OCI-LY1 (cell line): Measurements from ENCODE around the gene ENDOD1.

ENCODE experiments used
- H2AFZ ChIP-seq: fragments of 200-600 bp; sonication (generic), shearing (Covaris generic); 2 replicates; pipeline ENCODE4 v1.6.0; 2014; ENCODE audit warnings: antibody characterized with exemption, mild to moderate bottlenecking, low read length
- H3F3A ChIP-seq: fragments of 200-600 bp; sonication (generic), shearing (Covaris generic); 2 replicates; pipeline ENCODE4 v1.6.0; 2014; ENCODE audit warnings: mild to moderate bottlenecking, antibody characterized with exemption, low read length, moderate library complexity; ENCODE audit not compliant: insufficient read depth
- H3K27ac ChIP-seq: fragments of 200-600 bp; sonication (generic); 2 replicates; pipeline ENCODE4 v1.5.1; 2014; ENCODE audit warnings: low read length, mixed run types, mild to moderate bottlenecking, low read depth; ENCODE audit not compliant: poor library complexity, severe bottlenecking
- H3K27me3 ChIP-seq: fragments of 200-600 bp; sonication (generic); 2 replicates; pipeline ENCODE4 v1.6.0; 2014; ENCODE audit warnings: antibody characterized with exemption, mild to moderate bottlenecking, low read length, moderate library complexity; ENCODE audit not compliant: insufficient read depth
- H3K36me3 ChIP-seq: fragments of 200-600 bp; sonication (generic); 2 replicates; pipeline ENCODE4 v1.6.1; 2014; ENCODE audit warnings: mild to moderate bottlenecking, antibody characterized with exemption, low read length, moderate library complexity, mixed read lengths; ENCODE audit not compliant: insufficient read depth
- H3K4me1 ChIP-seq: fragments of 200-600 bp; sonication (generic); 2 replicates; pipeline ENCODE4 v1.5.1; 2014; ENCODE audit warnings: mild to moderate bottlenecking, low read length, moderate library complexity; ENCODE audit not compliant: insufficient read depth, severe bottlenecking
- H3K4me2 ChIP-seq: fragments of 200-600 bp; sonication (generic), shearing (Covaris generic); 2 replicates; pipeline ENCODE4 v1.6.1; 2014; ENCODE audit warnings: low read length
- H3K4me3 ChIP-seq: fragments of 200-600 bp; sonication (generic); 2 replicates; pipeline ENCODE4 v1.5.1; 2014; ENCODE audit warnings: low read length, low read depth, mild to moderate bottlenecking, mixed read lengths; ENCODE audit not compliant: poor library complexity, severe bottlenecking
- H3K79me2 ChIP-seq: fragments of 200-600 bp; shearing (Covaris generic); 2 replicates; pipeline ENCODE4 v1.6.1; 2016; ENCODE audit warnings: mixed run types, low read length, mixed read lengths; ENCODE audit not compliant: insufficient read depth
- H3K9ac ChIP-seq: fragments of 200-600 bp; sonication (generic), shearing (Covaris generic); 2 replicates; pipeline ENCODE4 v1.6.1; 2014; ENCODE audit warnings: mild to moderate bottlenecking, low read length, mixed read lengths
- H3K9me2 ChIP-seq: fragments of 200-600 bp; sonication (generic), shearing (Covaris generic); 2 replicates; pipeline ENCODE4 v1.6.1; 2014; ENCODE audit warnings: low read depth, mild to moderate bottlenecking, low read length, mixed read lengths
- H3K9me3 ChIP-seq: fragments of 200-600 bp; shearing (Covaris generic); 2 replicates; pipeline ENCODE4 v1.6.1; 2014; ENCODE audit warnings: low read length, mixed read lengths
- H4K20me1 ChIP-seq: fragments of 200-600 bp; sonication (generic), shearing (Covaris generic); 2 replicates; pipeline ENCODE4 v1.6.0; 2016; ENCODE audit warnings: mild to moderate bottlenecking, low read length; ENCODE audit not compliant: insufficient read depth
- CTCF ChIP-seq: fragments of 200-600 bp; sonication (generic), shearing (Covaris generic); IDR thresholded peaks from 2 replicates; pipeline ENCODE4 v1.5.1; 2017; ENCODE audit warnings: mild to moderate bottlenecking, antibody characterized with exemption, low read length, moderate library complexity, mixed read lengths
- EZH2 ChIP-seq: fragments of 200-600 bp; sonication (generic), shearing (Covaris generic); IDR thresholded peaks from 2 replicates; pipeline ENCODE4 v1.8.0; 2017; ENCODE audit warnings: borderline replicate concordance, mixed run types, mild to moderate bottlenecking, antibody characterized with exemption, low read length, moderate library complexity, mixed read lengths

Gene ENDOD1

GRCh38 chr11:95086836-95087570 lies 2.6 kb upstream of the ENDOD1 start:
- no peak overlapping the region for H3K4me2 ChIP-seq
- no peaks in the 10 kb centered on the region for H3K27me3 ChIP-seq
- peaks cover 13% of the 10 kb centered on the region for H3K4me1 ChIP-seq
- no peak overlapping the region for H3K9ac ChIP-seq
- H3K36me3 ChIP-seq, result no peaks in the 10 kb centered on the region
- no peaks in the 10 kb centered on the region for H3K9me3 ChIP-seq
- no peaks in the 10 kb centered on the region for H3K9me2 ChIP-seq
- no peaks in the 10 kb centered on the region for H3F3A ChIP-seq
- H3K79me2 ChIP-seq, result no peaks in the 10 kb centered on the region
- no peaks in the 10 kb centered on the region for H4K20me1 ChIP-seq
- no peak for TF ChIP-seq EZH2
- H3K4me3 ChIP-seq, result no peak overlapping the region
- H2AFZ ChIP-seq, result no peak overlapping the region
- H3K27ac ChIP-seq, result no peak overlapping the region

GRCh38 chr11:95088946-95089619 lies 563 bp upstream of the ENDOD1 start:
- Histone ChIP-seq H2AFZ (peak overlapping the region; percentile 94), H4K20me1 (no peaks in the 10 kb centered on the region), H3K9ac (peak overlapping the region; percentile 62), H3K4me1 (peaks cover 13% of the 10 kb centered on the region), H3F3A (no peaks in the 10 kb centered on the region), H3K4me2 (peak overlapping the region; percentile 65), H3K9me3 (no peaks in the 10 kb centered on the region), H3K36me3 (no peaks in the 10 kb centered on the region), H3K27me3 (no peaks in the 10 kb centered on the region), H3K79me2 (no peaks in the 10 kb centered on the region), H3K4me3 (peak overlapping the region; percentile 71), H3K27ac (no peak overlapping the region), H3K9me2 (no peaks in the 10 kb centered on the region)
- TF ChIP-seq CTCF (no peak), EZH2 (no peak)

GRCh38 chr11:95091663-95092180 lies 2.1 kb downstream of the ENDOD1 start:
- H4K20me1 ChIP-seq, result no peaks in the 10 kb centered on the region
- H3K4me2 ChIP-seq, result no peak overlapping the region

More at GRCh38 chr11:95091663-95092180, 2.1 kb downstream of the ENDOD1 start:
- H3K9me2 ChIP-seq, result no peaks in the 10 kb centered on the region
- H3K4me3 ChIP-seq, result no peak overlapping the region
- no peaks in the 10 kb centered on the region for H3K9me3 ChIP-seq
- no peaks in the 10 kb centered on the region for H3K27me3 ChIP-seq
- no peaks in the 10 kb centered on the region for H3F3A ChIP-seq
- no peak overlapping the region for H3K9ac ChIP-seq
- no peak overlapping the region for H3K27ac ChIP-seq
- no peak for TF ChIP-seq EZH2
- no peak for TF ChIP-seq CTCF
- H3K36me3 ChIP-seq, result no peaks in the 10 kb centered on the region
- peaks cover 13% of the 10 kb centered on the region for H3K4me1 ChIP-seq
- H2AFZ ChIP-seq, result no peak overlapping the region
- H3K79me2 ChIP-seq, result no peaks in the 10 kb centered on the region
